GM18870 (cell line): ENCODE data around the gene TANGO2.

Source experiments
- ATAC-seq: cut with Tn5 transposase; IDR thresholded peaks from one replicate; pipeline ENCODE4 v1.9.1; 2021; ENCODE audit warnings: moderate library complexity; ENCODE audit not compliant: unreplicated experiment

TANGO2 gene

GRCh38 chr22:19994851-19995610, 25.9 kb upstream of the TANGO2 start:
- ATAC-seq: no peak

DNA sequence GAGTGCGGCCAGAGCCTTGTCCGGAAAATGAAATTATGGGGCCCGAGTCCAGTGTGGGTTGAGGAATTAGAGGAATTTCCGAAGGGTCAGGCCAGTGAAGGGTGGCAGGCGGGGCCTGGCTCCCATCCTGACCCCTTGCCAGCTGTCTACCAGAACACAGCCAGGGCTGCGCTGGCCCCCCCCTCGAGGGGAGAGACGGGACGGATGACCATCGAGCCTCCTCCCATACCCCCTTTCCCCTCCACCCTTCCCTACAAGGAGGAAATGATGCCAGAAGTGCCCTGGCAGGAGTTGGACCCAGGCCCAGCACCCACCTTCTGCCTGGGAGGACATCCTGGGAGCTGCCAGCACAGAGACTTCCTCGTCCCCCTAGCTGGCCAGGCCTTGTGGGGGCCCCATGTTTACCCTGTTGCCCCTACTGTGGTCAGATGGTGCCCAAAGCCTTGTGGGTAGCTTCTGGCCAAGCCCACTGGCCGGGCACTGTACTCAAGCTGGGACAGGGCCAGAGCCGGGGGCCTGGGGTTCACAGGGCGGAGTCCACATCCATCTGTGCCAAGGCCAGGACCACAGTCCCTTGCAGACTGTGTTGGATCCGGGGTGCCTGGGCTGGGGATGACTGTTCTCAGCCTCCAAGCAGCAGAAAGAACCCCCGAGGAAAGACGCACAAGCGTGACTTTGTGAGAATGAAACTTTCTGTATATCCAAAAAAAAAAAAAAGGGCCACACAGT, 25.1 kb upstream of the TANGO2 start:
- ATAC-seq: no peak

- ATAC-seq: no peak
These were observed 24.1 kb upstream of the TANGO2 start for GRCh38 chr22:19996694-19997384.

DNA sequence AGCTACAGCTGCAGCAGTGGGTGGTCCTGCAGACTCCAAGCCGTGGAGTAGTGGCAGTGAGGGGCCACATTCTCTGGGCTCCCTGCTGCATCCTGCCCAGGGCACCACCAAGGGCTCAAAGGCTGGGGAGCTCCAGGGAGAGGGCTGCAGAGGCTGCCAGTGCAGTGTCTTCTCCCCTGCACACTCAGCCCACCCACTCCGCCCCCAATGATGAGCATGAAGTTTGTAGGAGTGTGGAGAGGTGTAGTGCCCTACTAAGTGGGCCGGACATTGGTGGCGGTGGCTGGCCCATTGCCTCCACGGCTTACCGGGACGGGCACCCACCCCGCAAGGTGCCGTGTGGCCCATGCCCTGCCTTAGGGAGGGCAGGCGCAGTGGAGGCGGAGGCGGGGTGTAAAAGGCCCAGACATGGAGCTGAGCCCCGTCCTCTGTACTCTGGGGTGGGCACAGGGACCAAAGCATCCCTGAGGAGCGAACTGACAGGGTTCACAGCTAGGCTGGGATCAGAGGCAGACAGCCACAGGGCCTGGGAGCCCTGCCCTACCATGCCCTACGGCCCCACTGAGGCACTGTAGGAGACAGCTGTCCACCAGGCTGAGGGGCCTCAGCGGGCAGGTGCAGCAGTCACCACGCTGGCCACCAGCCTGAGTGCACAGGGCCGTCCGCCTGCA, 23.2 kb upstream of the TANGO2 start:
- ATAC-seq: no peak

DNA sequence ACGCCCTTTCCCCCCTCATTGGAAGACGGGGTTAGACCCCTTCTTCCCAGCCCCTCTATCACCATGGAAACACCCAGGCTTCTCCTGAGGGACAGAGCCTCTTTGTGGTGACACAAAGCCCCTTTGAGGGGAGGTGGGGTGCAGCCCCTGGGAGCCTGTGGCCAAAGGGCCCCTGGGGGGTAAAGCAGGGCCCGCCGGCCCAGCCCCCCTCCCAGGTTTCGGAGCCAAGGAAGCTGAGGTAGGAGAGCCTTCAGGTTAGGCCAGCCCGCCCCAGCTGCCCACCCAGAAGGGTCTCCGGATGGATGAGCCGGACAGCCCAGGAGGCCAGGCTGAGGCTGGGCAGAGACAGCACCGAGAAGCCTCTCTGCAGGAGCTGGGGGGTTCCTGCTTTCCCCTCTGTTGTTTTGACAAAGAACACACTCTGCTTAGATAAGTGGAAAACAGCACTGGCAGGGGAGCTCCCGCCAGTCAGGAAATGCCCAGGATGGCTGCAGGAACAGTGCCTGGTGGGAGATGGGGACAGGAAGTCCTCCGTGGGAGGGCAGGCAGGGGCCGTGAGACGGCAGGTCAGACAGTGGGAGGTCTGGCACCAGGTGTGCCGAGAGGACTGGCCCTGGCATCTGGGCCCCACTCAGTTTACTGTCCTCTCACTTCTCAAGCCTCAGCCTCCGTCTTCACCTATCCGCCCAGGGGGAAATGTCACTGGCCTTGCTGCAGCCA, 22.5 kb upstream of the TANGO2 start:
- no peak for ATAC-seq

- ATAC-seq: no peak
These were observed 21.7 kb upstream of the TANGO2 start for GRCh38 chr22:19998991-19999820.

GRCh38 chr22:20000246-20001081, 20.4 kb upstream of the TANGO2 start:
- ATAC-seq: no peak

- ATAC-seq: no peak
These were observed 19.8 kb upstream of the TANGO2 start for GRCh38 chr22:20001082-20001638.

DNA sequence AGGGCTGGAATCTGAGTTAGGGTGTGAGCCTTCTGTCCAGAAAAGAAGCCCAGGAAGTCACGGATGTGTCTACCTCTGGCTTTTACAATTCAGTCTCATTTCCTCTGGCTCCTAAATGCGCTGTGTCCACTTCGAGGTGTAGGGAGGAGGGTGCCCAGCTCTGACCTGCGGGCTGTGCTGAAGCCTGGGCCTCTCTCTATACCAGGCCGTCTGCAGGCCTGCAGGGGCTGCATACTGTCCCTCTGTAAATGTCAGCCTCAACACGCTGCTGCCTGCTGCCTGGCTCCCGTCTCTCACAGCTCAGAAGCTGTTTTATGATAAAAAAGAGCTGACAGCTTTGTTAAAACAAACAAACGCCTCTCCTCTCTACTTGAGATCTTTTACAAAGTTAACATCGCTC, 18.8 kb upstream of the TANGO2 start:
- no peak for ATAC-seq

DNA sequence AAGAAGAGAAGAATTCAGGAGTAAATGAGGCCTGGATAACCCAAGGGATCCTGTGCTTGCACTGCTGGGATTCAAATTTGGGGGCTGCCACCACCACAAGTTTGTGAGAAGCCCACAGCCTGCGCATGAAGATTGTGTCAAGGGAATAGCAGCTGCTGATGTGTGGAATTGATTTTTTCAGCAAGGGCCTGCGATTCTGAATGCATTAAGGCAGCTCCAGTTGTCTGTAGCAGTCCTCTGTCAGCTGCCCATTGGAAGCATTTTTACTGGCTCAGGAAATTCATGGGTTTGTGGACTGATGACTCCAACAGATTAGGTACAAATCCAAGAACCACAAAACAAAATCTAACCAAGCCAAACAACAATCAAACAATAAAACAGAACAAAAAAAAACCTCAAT, 18.3 kb upstream of the TANGO2 start:
- ATAC-seq: no peak

GRCh38 chr22:20003304-20003703, 17.6 kb upstream of the TANGO2 start:
- ATAC-seq: no peak

- no peak for ATAC-seq
These were observed 16.4 kb upstream of the TANGO2 start for GRCh38 chr22:20004464-20004863.

GRCh38 chr22:20008221-20008995, 12.5 kb upstream of the TANGO2 start:
- no peak for ATAC-seq

DNA sequence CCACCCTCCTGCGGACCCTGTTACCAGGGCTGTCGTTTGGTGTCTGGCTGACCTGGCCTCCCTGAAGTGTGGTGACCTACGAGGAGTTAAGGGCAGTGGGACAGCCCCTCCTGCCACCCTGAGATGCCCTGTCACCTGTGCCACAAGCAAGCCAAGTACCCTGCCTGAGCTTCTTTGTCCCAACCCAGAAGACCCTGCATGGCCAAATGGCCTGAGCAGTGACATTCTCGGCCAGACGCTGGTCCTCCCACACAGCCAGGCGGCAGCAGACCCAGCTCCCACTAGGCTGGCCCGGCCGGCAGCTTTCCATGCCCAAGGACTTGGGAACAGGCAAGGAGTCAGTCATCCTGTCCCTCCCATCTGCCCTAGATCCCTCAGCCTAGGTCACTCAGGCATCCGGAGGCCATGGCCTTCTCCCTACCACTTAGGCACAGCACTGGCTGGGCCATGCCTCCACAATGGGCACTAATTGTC, 11.9 kb upstream of the TANGO2 start:
- ATAC-seq: no peak

DNA sequence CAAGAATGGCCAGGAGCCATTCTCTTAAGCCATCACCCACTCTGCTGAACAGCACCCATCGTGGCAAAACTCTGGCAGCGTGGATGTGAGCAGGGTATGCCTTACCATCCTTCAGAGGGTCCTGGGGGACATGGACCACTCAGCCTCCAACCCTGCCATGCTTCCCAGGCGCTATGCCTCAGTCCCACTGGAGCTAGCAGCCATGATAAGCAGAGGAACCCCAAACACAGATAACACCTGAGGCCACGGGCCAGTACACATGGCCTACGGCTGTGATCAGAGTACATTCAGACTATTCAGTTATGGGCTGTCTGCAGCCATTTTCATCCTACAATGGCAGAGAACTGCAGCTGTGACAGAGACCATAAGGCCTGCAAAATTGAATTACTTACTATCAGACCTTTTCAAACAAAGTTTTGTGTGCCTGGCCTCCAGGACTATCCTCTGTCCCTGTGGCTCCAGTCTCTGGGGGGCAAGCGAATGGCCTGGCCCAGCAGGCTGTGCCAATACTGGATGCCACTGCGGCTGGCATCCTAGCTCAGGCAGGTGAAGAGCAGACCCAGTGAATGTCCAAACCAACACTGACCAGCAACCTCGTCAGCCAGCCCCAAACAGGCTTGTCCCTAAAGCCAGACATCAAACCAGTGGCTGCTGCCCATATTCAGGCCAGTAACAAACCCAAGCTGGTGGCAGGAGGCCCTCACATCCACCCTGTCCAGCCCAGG, 11.2 kb upstream of the TANGO2 start:
- no peak for ATAC-seq

- ATAC-seq: no peak
These were observed 10.4 kb upstream of the TANGO2 start for GRCh38 chr22:20010307-20011122.
